Activated T-cell treated with anti-CD3 and anti-CD28 coated beads, Interleukin-2, amount 50 U/mL, for 24 hours (primary cell): Measurements from ENCODE around the gene COL15A1.
A peak's percentile ranks its signal among the peaks of the same experiment; 100 is the strongest.

ENCODE experiments used
- DNase-seq: peaks from one replicate; pipeline ENCODE4 v3.0.0-alpha.2; 2020
- H3K27ac Mint-ChIP-seq: 2 replicates; pipeline ENCODE4 v1.8.0; 2020; ENCODE audit warnings: mild to moderate bottlenecking, mixed read lengths
- H3K27me3 Mint-ChIP-seq: 2 replicates; pipeline ENCODE4 v1.8.0; 2020; ENCODE audit warnings: mixed read lengths
- H3K36me3 Mint-ChIP-seq: 2 replicates; pipeline ENCODE4 v1.8.0; 2020; ENCODE audit warnings: low read depth, mixed read lengths
- H3K4me1 Mint-ChIP-seq: 2 replicates; pipeline ENCODE4 v1.8.0; 2020; ENCODE audit warnings: low read depth, mixed read lengths
- H3K4me3 Mint-ChIP-seq: 2 replicates; pipeline ENCODE4 v1.8.0; 2020; ENCODE audit warnings: mild to moderate bottlenecking, moderate library complexity, mixed read lengths
- H3K9me3 Mint-ChIP-seq: 2 replicates; pipeline ENCODE4 v1.8.0; 2020; ENCODE audit warnings: mixed read lengths

COL15A1 gene

DNA sequence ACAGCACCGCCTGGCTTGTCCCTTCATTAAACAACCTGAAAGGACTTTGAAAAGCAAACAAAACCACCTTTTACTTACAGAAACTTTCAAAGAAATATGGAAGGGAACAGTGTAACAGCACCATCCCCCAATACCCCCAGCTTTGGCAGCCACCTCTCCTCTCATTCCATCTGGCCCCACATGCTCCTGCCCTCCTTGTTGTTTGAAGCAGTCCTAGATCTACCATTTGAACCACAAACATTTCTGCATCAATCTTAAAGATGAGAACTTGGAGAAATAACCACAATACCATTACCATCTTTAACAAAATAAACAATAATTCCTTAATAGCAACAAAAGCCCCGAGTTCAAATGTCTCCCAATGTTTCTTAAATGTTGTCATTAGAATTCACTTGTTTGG lies 17.8 kb upstream of the COL15A1 start:
- no peak for DNase-seq
- H3K4me3 Mint-ChIP-seq, result no peak overlapping the region
- H3K27ac Mint-ChIP-seq, result no peak overlapping the region
- peaks cover 15% of the 10 kb centered on the region for H3K27me3 Mint-ChIP-seq
- no peaks in the 10 kb centered on the region for H3K4me1 Mint-ChIP-seq
- no peaks in the 10 kb centered on the region for H3K9me3 Mint-ChIP-seq
- no peaks in the 10 kb centered on the region for H3K36me3 Mint-ChIP-seq

DNA sequence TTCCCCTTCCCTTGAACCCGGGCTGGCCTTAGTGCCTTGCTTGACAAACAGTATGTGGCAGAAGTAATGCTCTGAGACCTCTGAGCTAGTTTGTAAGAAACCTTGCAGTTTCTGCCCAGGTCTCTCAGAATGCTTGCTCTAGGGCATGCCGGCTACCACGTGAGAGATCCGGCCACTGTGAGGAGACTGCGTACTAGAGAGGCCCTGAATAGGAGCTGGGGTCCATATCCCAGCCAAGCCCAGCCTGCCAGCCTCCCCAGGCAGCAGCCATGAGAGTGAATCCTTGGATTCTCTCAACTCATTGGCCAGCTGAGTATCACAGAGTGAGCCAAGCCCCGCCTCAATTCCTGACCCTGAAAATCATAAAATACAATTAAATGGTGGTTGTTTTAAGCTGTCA lies 16.0 kb upstream of the COL15A1 start:
- Mint-ChIP-seq H3K36me3 (no peaks in the 10 kb centered on the region), H3K4me1 (no peaks in the 10 kb centered on the region), H3K27me3 (peaks cover 15% of the 10 kb centered on the region)

DNA sequence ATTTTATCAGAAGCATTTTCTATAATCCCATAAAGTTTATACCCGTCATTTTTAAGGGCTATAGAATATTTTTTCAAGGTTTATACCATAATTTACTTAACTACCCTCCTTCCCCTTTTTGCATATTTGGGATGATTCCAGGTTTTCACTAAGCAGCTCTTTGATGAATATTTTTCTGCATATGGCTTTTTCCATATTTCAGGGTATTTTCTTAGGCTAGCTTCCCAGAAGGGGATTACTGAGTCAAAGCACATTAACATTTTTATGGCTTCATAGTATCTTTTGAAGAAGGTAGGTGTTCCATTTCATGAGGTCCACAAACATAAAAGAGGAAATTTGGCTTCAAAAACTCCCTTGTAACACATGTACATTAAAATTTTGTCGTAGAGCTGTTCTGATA lies 14.6 kb upstream of the COL15A1 start:
- Mint-ChIP-seq H3K27ac (no peak overlapping the region), H3K4me3 (no peak overlapping the region), H3K4me1 (no peaks in the 10 kb centered on the region), H3K9me3 (no peaks in the 10 kb centered on the region), H3K36me3 (no peaks in the 10 kb centered on the region), H3K27me3 (peaks cover 15% of the 10 kb centered on the region)
- no peak for DNase-seq

More for the DNA sequence above, 16.0 kb upstream of the COL15A1 start:
- DNase-seq, result no peak
- no peak overlapping the region for H3K27ac Mint-ChIP-seq
- H3K4me3 Mint-ChIP-seq, result no peak overlapping the region
- H3K9me3 Mint-ChIP-seq, result no peaks in the 10 kb centered on the region

GRCh38 chr9:98929895-98930341 lies 13.8 kb upstream of the COL15A1 start:
- H3K4me3 Mint-ChIP-seq, result no peak overlapping the region
- H3K36me3 Mint-ChIP-seq, result no peaks in the 10 kb centered on the region
- H3K4me1 Mint-ChIP-seq, result no peaks in the 10 kb centered on the region
- H3K27ac Mint-ChIP-seq, result no peak overlapping the region
- DNase-seq, result no peak
- H3K27me3 Mint-ChIP-seq, result peaks cover 17% of the 10 kb centered on the region
- no peaks in the 10 kb centered on the region for H3K9me3 Mint-ChIP-seq

- no peaks in the 10 kb centered on the region for H3K36me3 Mint-ChIP-seq
- no peak overlapping the region for H3K27ac Mint-ChIP-seq
- H3K27me3 Mint-ChIP-seq, result peaks cover 13% of the 10 kb centered on the region
- no peaks in the 10 kb centered on the region for H3K9me3 Mint-ChIP-seq
- no peak overlapping the region for H3K4me3 Mint-ChIP-seq
- H3K4me1 Mint-ChIP-seq, result no peaks in the 10 kb centered on the region
- no peak for DNase-seq
These were observed 12.9 kb upstream of the COL15A1 start for GRCh38 chr9:98930792-98931191.

DNA sequence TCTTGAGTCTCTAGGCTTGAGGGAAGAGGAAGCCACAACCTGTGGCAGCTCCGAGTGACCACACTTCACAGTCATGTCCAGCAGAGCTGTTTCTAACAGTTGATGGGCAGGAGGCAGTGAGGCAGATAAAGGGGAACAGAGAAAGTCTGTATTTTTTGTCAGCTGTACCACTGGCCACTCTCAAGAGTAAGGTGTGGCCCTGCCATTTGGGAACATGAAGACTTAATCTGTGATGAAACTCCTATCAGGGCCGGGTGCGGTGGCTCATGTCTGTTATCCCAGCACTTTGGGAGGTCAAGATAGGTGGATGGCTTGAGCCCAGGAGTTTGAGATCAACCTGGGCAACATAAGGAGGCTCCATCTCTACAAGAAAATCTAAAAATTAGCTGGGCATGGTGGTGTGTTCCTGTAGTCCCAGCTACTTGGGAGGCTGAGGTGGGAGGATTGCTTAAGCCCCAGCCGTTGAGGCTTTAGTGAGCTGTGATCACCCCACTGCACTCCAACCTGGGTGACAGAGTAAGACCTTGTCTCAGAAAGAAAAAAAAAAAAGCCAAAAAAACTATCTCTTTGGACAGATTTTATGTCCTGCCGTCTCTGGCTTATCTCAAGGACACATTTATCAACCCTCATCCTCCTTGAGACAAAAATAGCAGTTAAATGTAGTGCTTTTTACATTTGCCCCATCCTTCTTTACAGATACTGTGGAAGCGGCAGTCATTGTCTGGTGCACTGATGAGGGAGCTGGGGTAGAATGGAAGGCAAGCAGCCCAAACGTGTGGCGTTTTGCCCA lies 11.9 kb upstream of the COL15A1 start:
- no peak overlapping the region for H3K27ac Mint-ChIP-seq
- no peak for DNase-seq
- no peak overlapping the region for H3K4me3 Mint-ChIP-seq
- no peaks in the 10 kb centered on the region for H3K9me3 Mint-ChIP-seq
- H3K36me3 Mint-ChIP-seq, result no peaks in the 10 kb centered on the region
- H3K27me3 Mint-ChIP-seq, result peaks cover 19% of the 10 kb centered on the region
- H3K4me1 Mint-ChIP-seq, result no peaks in the 10 kb centered on the region

GRCh38 chr9:98933185-98933584 lies 10.5 kb upstream of the COL15A1 start:
- no peak overlapping the region for H3K27ac Mint-ChIP-seq
- peaks cover 20% of the 10 kb centered on the region for H3K27me3 Mint-ChIP-seq
- no peak overlapping the region for H3K4me3 Mint-ChIP-seq
- H3K36me3 Mint-ChIP-seq, result no peaks in the 10 kb centered on the region
- H3K4me1 Mint-ChIP-seq, result no peaks in the 10 kb centered on the region
- H3K9me3 Mint-ChIP-seq, result no peaks in the 10 kb centered on the region
- DNase-seq, result no peak

DNA sequence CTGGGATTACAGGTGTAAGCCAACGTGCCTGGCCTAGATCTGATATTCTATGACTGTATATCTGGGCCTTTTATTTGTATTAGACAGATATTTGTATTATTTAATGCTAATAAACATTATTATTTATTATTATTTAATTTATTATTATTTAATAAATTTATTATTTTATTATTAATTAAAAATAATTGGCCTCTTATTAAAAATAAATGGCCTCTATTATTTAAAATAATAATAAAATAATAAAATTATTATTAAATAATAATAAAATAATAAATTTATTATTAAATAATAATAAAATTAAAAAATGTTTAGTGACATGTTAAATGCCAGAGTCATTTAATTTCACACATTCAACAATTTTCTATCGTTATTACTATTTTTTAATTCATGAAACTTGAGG lies 9.8 kb upstream of the COL15A1 start:
- peaks cover 23% of the 10 kb centered on the region for H3K27me3 Mint-ChIP-seq
- H3K4me1 Mint-ChIP-seq, result no peaks in the 10 kb centered on the region
- H3K4me3 Mint-ChIP-seq, result no peak overlapping the region
- H3K36me3 Mint-ChIP-seq, result no peaks in the 10 kb centered on the region
- no peak overlapping the region for H3K27ac Mint-ChIP-seq
- DNase-seq, result no peak
- H3K9me3 Mint-ChIP-seq, result no peaks in the 10 kb centered on the region

- no peak overlapping the region for H3K4me3 Mint-ChIP-seq
- no peak overlapping the region for H3K27ac Mint-ChIP-seq
- peaks cover 27% of the 10 kb centered on the region for H3K27me3 Mint-ChIP-seq
- H3K4me1 Mint-ChIP-seq, result no peaks in the 10 kb centered on the region
- no peaks in the 10 kb centered on the region for H3K36me3 Mint-ChIP-seq
- no peaks in the 10 kb centered on the region for H3K9me3 Mint-ChIP-seq
- DNase-seq, result no peak
These were observed 8.6 kb upstream of the COL15A1 start for GRCh38 chr9:98935071-98935505.

DNA sequence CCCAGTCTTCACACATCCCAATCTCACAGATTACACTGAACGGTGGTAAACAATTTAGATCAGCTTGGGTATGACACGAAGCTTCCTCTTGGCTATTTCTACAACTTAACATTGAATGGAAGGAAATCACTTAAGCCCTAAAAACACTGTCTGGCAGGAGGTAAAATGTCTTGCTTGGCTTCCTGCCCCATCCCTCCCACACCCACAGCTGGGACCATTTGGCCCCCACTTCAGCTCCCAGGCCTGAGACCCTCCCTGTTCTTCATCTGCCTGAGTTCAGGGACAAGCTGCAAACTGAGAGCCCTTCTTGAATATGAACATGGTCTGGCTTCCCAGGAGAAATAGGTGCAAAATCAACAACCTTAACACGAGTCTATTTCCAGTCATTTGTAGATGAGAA lies 3.4 kb upstream of the COL15A1 start:
- no peaks in the 10 kb centered on the region for H3K9me3 Mint-ChIP-seq
- peaks cover 73% of the 10 kb centered on the region for H3K27me3 Mint-ChIP-seq

DNA sequence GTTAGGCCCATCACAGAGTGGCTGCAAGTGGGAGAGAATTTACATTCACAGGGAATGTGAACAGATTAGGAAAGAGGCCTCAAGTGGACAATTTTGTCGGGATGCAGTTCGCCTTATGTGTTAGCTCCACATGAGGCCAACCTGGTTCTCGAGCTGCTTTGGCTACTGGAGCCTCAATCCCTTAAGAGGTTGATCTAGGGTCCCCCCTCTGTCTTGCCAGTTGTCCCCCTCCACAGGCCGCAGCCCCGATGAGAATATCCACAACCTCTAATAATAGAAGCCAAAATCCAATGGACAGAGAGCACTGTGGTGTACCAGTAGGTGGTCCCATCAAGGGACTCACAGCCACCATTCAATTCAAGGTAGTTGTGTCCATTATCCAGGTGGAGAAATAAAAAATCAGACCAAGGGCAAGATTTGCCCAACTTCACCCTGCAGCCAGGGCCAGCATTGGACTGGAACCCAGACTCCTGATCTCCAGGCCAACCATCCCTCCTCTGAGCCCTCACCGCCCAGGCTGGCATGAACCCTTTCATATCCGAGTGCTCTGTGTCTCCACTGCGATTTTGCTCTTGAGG lies 1.7 kb upstream of the COL15A1 start:
- peaks cover 11% of the 10 kb centered on the region for H3K4me1 Mint-ChIP-seq
- DNase-seq, result no peak
- H3K9me3 Mint-ChIP-seq, result no peaks in the 10 kb centered on the region
- no peaks in the 10 kb centered on the region for H3K36me3 Mint-ChIP-seq
- H3K4me3 Mint-ChIP-seq, result no peak overlapping the region
- H3K27me3 Mint-ChIP-seq, result peaks cover 85% of the 10 kb centered on the region
- no peak overlapping the region for H3K27ac Mint-ChIP-seq

More for the DNA sequence above, 3.4 kb upstream of the COL15A1 start:
- Mint-ChIP-seq H3K36me3 (no peaks in the 10 kb centered on the region), H3K4me3 (no peak overlapping the region), H3K4me1 (peaks cover 11% of the 10 kb centered on the region), H3K27ac (no peak overlapping the region)
- no peak for DNase-seq

GRCh38 chr9:98942906-98943681 lies 613 bp upstream of the COL15A1 start:
- Mint-ChIP-seq H3K36me3 (no peaks in the 10 kb centered on the region), H3K27me3 (peaks cover 86% of the 10 kb centered on the region), H3K27ac (no peak overlapping the region), H3K4me1 (peaks cover 11% of the 10 kb centered on the region), H3K9me3 (no peaks in the 10 kb centered on the region), H3K4me3 (no peak overlapping the region)
- DNase-seq, result no peak

GRCh38 chr9:98944057-98944733 lies 488 bp downstream of the COL15A1 start:
- Mint-ChIP-seq H3K36me3 (no peaks in the 10 kb centered on the region), H3K4me1 (peaks cover 11% of the 10 kb centered on the region), H3K9me3 (no peaks in the 10 kb centered on the region), H3K4me3 (peak overlapping the region; percentile 67), H3K27me3 (peaks cover 79% of the 10 kb centered on the region), H3K27ac (no peak overlapping the region)
- DNase-seq, result no peak

- Mint-ChIP-seq H3K4me3 (no peak overlapping the region), H3K27me3 (peaks cover 75% of the 10 kb centered on the region), H3K27ac (no peak overlapping the region), H3K9me3 (no peaks in the 10 kb centered on the region), H3K36me3 (no peaks in the 10 kb centered on the region), H3K4me1 (peaks cover 11% of the 10 kb centered on the region)
- DNase-seq, result no peak
These were observed 997 bp downstream of the COL15A1 start for GRCh38 chr9:98944734-98945074.
